ENCODE results near the gene KRTAP5-2.
"Not testable (repeated sequence)": the region's sequence is repeated elsewhere in the genome, so short reads cannot be mapped to it uniquely, and the experiment has no call there.

The KRTAP5-2 gene, protein sequence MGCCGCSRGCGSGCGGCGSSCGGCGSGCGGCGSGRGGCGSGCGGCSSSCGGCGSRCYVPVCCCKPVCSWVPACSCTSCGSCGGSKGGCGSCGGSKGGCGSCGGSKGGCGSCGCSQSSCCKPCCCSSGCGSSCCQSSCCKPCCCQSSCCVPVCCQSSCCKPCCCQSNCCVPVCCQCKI

DNA sequence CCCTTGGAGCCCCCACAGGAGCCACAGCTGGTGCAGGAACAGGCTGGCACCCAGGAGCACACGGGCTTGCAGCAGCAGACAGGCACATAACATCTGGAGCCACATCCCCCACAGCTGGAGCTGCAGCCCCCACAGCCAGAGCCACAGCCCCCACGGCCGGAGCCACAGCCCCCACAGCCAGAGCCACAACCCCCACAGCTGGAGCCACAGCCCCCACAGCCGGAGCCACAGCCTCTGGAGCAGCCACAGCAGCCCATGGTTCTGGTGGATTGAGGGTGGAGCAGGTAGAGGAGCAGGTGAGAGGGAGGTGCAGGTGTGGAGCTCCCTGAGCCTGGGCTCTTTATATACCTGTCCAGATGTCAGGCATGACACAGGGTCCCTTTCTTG is at the start of gene KRTAP5-2:
Gene KRTAP5-2, minus strand, starts transcription at position 301 of the 387 bp plus-strand sequence. Its CDS starts 44 bp downstream, at position 257.
- DNase-seq: no peak

DNA sequence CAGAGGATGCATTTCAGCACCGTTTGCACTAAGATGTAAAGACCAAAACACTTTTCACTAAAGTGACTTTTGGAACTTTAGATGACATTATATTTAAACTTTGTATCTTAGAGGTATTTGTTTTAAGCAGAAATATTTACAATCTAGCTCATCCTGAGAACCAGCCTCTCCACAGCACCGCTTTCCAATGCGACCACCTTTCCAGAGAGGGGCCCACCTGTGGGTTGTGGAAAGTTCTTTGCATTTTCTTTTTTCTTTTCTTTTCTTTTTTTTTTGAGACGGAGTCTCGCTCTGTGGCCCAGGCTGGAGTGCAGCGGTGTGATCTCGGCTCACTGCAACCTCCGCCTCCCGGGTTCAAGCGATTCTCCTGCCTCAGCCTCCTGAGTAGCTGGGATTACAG is 48.4 kb upstream of the KRTAP5-2 start:
- DNase-seq: not testable (repeated sequence)

DNA sequence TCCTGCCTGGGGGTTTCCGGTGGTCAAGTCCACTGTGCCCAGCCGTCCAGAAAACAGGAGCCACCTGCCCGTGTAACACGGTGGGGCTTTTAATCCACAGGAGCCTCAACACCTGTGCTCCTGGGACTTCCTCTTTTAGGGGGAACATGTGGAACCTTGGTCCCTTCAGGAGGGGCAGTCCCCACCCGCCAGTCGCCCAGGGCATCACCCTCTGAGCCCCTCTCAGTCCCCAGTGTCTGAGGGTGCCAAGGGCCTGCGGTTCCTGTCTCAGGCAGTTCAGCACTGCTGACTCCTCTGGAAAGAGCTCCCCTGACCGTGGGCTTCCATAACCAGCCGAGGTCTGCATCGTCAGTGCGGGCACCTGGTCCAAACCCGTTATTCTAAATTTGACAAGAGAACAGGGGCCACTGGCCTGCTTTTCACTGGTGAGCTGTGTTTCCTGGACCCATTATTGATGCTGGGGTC is 47.3 kb upstream of the KRTAP5-2 start:
- DNase-seq: no peak

DNA sequence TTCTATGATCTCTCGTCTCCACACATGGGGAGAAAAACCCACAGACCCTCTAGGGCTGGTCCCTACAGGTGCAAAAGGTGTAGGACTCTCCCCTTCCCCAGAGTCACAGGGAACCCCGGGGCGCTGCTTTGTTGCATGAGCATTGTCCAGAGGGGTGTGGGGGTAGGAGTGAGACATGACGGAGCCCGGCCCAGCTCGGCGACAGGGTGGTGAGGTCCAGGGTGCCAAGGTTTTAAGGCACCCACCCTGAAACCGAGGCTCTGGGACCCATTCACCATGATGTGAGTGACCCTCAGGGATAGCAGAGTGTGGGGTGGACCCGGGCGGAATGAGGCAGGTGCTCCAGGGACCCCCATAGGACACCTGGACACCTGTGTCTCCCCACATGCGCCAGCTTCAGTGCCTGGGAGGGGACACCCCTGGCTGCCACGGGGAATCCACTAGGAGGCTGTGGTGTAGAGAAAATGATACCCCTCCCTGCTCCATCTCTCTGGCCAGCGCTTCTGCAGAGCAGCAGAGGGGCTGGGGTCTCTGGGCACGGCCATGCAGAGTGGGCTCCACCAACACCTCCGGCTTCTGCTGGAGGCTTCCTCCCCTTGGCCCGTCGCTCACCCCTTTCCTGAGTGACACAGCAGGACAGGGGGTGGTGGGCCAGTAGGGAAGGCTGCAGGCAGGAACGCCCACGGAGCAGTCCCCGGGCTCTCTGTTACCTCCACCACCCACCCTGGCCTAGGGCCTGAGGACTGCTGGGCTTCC is 46.7 kb upstream of the KRTAP5-2 start:
- no peak for DNase-seq

DNA sequence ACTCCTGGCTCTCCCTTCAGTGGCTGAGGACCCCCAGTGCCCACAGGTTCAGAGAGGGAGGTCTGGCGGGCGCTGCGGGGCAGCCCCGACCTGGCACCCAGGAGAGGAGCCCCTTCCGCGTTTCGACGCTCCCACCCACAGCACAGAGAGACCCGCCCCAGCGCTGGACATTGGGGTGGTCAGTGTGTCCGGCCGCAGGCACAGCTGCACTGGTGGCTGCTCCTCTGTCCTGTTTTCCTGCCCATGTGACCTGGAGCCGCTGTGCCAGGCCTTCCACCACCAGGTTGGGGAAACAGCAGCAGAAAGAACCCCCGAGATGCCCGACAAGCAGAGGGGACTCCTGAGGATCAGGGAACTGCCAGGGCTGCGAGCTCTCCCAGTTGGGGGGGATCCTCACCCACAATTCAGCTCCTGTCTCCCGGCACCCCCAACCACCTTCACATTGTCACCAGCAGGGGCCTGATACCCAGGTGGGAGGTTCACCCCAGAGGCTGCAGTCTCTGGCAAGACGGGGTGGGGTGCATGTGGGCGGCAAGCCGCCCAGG is 45.1 kb upstream of the KRTAP5-2 start:
- no peak for DNase-seq

DNA sequence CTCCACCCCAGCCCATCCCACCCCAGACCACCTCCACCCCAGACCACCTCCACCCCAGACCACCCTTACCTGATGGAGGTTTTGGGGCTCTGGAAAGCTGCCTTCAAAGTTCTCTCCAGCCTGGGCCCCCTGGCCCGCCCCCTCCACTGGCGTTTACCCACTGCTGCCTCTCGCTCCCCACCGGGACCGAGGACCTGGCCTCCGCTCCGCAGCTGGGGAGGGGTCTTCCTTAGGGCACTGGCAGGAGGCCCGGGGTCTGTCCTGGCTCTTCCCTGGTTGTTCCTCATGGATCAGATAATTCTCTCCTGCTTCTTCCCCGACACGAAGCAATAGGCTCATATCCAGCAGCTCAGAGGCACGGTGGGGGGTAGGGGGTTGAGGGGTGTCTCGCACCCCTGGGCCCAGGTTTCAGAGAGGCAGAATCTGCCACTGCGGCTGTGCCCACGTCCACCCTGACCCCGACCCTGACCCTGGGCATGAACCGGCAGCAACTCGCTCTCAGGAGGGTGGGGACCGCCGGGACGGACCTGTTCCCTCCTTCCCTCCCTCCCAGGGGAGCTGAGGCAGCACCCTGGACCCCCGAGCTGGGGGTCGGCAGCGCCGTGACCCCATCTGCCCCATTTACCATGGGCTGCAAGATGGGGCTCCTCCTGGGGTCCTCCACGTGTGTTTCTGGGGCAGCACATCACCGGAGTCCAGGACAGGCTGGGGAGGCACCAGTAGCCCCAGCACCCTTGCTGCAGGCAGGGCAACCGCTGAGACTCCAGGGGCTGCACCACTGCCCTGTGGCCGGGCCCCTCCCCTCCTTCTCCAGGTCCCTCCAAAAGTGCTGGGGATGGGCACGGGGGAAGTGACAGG is 44.4 kb upstream of the KRTAP5-2 start:
- no peak for DNase-seq

DNA sequence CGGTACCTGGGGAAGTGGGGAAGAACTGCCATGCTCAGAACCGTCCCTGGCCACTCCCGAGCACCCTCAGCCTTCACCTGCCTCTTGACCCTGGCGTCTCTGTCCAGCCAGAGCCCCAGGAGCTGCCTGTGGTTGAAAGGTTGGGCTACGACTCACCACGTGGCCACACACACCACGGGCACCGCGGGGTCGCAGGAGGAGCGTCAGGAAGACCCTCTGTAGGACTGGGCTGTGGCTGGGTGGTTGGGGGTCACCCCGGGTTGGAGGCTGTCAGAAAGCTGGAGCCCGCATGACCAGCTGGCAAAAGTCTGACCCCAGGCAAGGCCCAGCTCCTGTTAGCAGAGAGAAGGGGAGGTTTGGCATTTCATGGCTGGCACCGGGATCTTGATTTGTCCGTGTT is 43.0 kb upstream of the KRTAP5-2 start:
- no peak for DNase-seq

DNA sequence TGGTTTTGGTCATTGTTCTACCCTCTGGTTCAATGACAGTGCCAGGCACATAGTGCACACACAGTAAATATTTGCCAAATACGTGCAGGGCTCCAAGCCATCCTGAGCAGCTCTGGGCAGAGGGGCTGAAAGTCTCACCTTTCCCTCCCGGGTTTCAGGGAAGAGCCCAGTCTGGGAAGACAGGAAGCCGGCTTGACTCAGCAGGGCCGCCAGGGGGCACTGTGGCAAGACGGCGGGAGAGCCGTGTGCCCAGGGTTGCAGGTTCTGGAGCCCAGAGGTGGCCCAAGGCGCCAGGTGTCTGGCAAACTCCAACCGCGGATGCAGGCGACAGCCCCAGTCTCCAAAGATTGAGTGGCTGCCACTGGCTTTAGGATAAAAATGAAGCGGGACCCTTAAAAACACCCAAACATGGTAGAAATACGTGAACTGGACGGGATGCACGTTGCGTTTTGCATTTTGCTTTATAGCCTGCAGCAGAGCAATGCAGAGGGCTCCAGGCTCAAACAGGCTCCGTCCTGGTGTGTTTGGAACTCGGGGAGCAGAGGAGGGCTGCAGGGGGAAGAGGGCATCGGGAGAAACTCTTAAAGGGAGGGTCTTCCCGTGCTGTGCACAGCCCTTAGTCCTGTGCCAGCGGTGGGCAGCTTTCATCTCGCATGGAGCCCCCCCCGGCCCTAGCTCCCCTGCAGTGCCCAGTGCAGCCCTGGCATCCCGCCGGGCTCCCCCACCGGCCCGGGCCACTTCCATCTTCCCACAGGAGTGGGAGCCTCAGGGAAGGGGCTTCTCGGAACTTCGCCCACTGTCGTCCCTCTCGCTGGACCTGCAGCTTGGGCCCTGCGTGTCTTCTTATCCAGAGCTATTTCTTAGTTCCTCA is 42.2 kb upstream of the KRTAP5-2 start:
- DNase-seq: peak; percentile 26 to 28

DNA sequence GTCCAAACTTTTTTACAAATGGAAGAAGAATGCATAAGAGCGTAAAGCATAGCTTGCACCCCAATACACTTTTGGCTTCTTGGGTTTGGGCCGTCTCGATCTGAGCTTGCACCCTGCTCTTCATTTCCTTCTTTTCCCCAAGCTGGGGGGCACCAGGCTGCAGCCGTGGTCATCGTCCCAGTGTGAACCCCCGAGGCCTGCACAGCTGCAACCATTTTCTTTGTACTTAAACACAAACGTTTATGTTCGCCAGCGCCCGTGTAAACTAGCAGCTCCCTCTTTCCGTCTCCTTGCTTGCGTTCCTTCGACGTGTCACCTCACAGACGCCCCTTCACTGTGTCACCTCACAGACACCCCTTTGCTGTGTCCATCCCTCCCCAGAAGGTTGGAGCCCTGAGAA is 41.6 kb upstream of the KRTAP5-2 start:
- DNase-seq: no peak

DNA sequence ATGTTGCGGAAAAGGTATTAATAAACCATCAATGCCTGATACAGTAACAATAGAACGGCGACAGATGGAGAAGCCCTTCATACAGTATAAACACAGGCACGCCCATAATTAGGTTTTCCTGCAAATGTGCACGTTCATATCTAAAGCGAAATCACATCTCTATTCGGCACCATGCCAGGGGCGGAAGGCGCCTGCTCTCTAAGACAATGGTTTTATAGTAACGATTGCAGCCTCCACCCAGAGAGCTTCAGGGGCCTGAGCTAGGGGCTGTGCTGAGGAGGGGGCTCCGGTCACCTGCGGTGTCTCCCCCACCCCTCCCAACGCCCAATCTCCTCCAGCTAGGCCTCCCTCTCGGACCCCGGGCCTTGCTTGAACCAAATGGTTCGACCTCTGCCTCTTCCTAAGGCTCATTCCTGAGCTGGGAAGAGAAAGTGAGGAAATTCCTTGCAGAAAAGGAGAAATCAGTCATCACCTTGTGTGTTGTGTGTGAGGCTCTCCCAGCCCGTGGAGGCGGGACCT is 41.1 kb upstream of the KRTAP5-2 start:
- DNase-seq: no peak

DNA sequence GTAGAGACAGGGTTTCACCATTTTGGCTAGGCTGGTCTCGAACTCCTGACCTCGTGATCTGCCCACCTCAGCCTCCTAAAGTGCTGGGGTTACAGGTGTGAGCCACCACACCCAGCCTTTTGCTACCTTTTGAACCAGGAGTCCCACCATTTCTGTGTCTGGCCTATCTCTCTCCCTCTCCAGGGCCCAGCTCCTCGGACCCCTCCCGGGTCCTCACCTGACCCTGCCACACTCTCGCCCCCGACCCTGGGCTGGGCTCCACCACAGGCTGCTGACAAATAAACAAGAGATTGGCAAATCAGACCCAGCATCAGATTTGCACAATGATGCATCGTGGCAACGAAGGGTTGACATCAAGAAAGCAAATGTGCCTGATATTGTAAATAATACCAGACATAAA is 40.2 kb upstream of the KRTAP5-2 start:
- DNase-seq: no peak

DNA sequence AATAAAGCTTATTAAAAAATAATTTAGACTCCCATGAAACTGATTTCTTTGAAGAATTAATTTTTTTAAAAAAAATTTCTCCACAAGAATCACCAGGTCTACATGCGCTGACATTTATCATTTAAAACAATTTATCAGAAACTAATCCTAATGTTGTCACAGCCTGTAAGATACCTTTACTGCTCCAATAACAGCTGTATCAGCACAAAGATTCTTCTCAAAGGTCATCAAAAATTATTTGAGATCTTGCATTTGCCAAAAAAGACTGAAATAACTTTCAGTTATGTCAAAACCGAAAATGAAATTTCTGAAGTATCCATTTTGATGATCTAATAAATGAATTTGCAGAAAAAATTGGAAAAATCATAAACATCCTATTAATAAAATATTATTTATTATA is 39.5 kb upstream of the KRTAP5-2 start:
- DNase-seq: no peak

DNA sequence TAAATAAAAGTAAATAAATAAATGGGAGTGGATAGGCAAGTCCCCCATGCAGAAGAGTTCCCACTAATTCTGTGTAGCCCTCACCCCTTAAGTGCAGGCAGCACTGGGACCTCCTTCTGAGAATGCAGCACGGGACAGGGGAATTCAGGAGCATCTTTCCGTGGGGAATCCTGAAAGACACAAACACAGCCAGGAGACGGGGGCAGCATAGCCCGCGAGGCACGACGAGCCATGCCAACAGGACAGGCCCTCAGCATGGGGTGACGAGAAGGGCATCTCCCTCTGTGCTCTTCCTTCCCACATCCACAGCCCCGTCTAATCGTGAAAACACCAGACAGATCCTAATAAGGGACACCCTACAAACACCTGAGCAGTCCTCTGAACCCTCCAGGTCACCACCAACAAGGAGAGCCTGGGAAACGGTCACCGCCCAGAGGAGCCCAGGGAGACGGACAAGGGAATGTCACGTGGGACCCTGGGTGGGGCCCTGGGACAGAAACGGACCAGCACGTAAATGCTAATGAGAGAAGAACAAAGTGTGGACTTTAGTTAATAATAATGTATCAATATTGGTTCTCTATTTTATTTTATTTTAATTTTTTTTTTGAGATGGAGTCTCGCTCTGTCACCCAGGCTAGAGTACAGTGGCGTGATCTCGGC is 38.3 kb upstream of the KRTAP5-2 start:
- no peak for DNase-seq

DNA sequence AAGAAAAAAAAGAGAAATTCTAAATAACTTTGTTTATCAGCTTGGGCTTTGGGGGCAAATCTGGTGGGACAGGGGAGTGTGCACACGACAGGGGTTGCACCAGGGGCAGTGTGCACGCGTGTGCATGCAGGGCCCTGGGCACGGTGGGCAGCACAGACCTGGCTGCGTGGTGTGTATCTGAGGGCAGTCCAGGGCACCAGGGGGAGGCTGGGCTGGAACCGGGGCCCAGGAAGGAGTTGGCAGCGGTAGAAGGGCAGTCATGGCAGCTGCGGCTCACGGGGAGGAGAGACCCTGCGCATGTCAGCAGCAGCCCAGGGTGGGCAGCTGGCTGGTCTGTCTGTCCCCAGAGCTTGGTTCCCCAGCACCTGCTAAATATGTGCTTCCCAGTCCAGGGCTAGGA is 35.8 kb upstream of the KRTAP5-2 start:
- DNase-seq: no peak

DNA sequence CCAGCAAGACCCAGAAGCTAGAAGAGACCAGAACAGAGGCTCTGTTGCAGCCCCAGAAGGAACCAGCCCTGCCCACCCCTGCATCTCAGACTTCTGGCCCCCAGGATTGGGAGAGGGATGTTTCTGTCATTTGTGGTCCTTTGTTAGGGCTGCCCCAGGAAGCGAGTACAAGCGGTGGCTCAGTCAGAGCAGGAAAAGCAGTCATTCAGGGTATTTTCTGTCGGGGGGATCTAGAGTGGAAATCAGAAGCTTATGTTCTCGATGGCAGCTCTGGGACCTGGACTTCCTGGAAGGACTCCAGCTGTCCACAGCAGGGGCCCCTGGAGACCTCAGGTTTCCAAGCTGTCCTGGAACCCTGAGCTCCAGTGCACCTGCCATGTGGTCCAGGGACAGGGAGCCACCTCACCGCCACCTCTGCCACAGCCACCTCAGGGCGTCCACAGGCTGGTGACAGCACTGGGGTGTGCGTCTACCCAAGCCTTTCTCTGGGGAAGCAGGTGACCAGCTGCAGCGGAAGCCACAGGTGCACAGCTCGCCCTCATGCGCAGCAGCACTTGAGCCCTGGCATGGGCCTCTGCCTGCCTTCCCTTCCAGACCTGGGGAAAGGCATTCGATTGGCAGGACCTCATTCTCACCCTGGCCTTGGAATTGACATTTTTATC is 34.1 kb upstream of the KRTAP5-2 start:
- DNase-seq: no peak

DNA sequence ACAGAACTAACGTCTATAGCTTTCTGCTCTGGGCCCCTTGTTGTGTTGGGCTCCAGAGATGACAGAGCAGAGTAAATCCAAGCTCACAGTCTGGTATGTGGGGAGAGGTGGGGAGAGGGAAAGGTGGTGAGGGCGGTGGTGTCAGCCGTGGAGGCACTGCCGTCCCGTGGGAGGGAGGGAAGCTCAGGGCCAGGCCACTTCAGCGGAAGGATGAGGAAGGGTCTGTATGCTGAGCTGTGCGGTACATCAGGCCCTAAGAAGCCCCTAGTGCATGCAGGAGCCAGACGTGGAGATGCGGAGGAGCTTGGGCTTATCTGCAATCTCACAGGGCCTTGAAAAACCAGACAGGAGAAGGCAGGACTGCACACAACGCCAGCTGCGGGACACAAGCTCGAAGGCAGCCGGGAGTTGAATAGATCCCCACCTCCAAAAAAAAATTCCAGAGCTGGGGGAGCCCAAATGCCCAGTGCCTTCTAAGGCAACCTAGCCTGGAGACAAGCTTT is 33.0 kb upstream of the KRTAP5-2 start:
- DNase-seq: no peak

DNA sequence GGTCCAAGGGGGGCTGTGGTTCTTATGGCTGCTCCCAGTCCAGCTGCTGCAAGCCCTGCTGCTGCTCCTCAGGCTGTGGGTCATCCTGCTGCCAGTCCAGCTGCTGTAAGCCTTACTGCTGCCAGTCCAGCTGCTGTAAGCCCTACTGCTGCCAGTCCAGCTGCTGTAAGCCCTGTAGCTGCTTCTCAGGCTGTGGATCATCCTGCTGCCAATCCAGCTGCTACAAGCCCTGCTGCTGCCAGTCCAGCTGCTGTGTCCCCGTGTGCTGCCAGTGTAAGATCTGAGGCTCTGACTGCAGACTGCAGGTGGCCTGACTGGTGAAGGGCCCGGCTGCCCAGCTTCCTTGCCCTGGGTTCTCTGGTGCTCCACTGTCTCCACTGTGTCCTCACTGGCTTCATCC is 32.2 kb upstream of the KRTAP5-2 start:
- DNase-seq: no peak

DNA sequence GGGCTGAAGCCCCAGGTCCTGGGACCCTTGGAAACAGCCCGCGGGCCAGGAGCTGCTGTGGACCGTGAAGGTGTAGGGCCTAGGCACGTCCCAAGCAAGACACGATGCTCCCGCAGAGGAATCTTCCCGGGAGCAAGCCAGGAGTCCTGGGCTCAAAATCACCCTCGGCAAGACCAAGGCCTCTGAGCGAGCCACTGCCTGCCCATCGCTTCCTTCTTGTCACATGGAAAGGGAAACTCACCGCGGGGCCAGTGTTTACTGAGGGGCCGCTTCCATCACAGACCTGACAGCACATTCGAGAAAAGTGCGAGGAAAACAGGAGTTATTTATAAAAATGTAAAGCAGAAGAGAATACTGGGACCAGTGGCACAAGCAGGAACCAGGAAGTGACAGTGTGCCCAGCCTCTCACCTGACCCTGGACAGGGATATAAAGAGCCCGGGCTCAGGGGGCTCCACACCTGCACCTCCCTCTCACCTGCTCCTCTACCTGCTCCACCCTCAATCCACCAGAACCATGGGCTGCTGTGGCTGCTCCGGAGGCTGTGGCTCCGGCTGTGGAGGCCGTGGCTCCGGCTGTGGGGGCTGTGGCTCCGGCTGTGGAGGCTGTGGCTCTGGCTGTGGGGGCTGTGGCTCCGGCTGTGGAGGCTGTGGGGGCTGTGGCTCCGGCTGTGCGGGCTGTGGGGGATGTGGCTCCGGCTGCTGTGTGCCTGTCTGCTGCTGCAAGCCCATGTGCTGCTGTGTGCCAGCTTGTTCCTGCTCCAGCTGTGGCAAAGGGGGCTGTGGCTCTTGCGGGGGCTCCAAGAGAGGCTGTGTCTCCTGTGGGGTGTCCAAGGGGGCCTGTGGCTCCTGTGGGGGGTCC is 31.5 kb upstream of the KRTAP5-2 start, which contains the start of gene KRTAP5-5:
Gene KRTAP5-5, plus strand, starts transcription at position 450 of the 860 bp plus-strand sequence. Its CDS starts 66 bp downstream, at position 516.
- DNase-seq: no peak

DNA sequence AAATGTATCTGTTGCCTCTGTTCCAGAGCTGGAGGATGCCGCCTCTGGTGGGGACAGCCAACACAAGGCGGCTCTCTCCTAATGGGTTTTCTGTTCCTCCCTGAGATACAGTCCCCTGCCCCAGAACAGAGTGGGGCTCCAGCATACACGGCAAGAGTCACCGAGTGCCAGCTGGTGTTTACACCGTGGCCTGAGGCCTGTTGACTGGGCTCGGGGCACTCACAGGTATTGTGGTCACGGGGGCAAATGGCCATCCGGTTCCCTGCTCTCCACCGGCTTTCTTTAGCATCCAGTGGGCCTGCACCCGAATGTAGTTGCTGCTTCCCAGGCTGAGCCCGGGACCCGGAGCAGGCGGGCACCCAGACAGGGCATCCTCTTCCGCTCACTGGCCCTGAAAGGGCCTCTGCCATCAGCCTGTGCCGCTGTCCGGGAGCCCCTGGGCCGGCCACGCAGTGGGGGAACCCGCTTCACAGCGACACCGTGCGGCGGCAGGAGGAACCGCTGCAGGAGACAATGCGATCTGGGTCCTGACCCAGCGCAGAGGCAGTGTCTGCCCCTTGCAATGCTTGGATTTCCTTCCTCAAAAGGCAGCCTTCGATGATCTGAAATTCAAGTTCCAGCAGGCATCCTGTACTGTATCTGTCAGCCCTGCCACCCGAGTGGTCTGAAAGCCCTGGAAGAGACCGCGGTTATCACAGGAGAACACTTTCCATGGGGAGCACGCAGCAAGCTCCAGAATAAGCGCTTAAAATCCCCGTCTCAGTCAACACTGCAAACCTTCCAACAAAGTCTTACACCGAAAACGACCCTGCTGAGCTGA is 30.6 kb upstream of the KRTAP5-2 start:
- peak; percentile 65 to 71 for DNase-seq

All from activated CD4-positive, alpha-beta T cell treated with anti-CD3 and anti-CD28 coated beads, Interleukin-2, amount 50 U/mL, for 48 hours (primary cell).